HG02973 (cell line): ENCODE measurements around the gene SLC25A29.
A peak's percentile ranks its signal among the peaks of the same experiment; 100 is the strongest.
"Not testable (repeated sequence)": the region's sequence is repeated elsewhere in the genome, so short reads cannot be mapped to it uniquely, and the experiment has no call there.

Experiments used
- ATAC-seq: cut with Tn5 transposase; IDR thresholded peaks from one replicate; pipeline ENCODE4 v1.9.1; 2021; ENCODE audit warnings: moderate library complexity; ENCODE audit not compliant: unreplicated experiment

The SLC25A29 gene

GRCh38 chr14:100294963-100295330 lies 11.3 kb downstream of the SLC25A29 start:
- ATAC-seq = no peak

GRCh38 chr14:100294213-100294962 lies 11.9 kb downstream of the SLC25A29 start:
- ATAC-seq = no peak

GRCh38 chr14:100293497-100294212 lies 12.6 kb downstream of the SLC25A29 start:
- no peak for ATAC-seq

- ATAC-seq = no peak
Measured at GRCh38 chr14:100292776-100293461, 13.3 kb downstream of the SLC25A29 start.

- no peak for ATAC-seq
Measured at GRCh38 chr14:100292301-100292775, 13.9 kb downstream of the SLC25A29 start.

GRCh38 chr14:100291305-100292075 lies 14.8 kb downstream of the SLC25A29 start:
- no peak for ATAC-seq

GRCh38 chr14:100290607-100291304 lies 15.5 kb downstream of the SLC25A29 start:
- ATAC-seq = no peak

GRCh38 chr14:100289916-100290606 lies 16.2 kb downstream of the SLC25A29 start:
- no peak for ATAC-seq

- no peak for ATAC-seq
Measured at GRCh38 chr14:100288382-100289185, 17.7 kb downstream of the SLC25A29 start.

GRCh38 chr14:100287998-100288295 lies 18.3 kb downstream of the SLC25A29 start:
- not testable (repeated sequence) for ATAC-seq

GRCh38 chr14:100287202-100287997 lies 18.8 kb downstream of the SLC25A29 start:
- ATAC-seq = no peak

GRCh38 chr14:100286484-100287191 lies 19.6 kb downstream of the SLC25A29 start:
- ATAC-seq = no peak

- ATAC-seq = no peak
Measured at GRCh38 chr14:100285913-100286400, 20.3 kb downstream of the SLC25A29 start.

- ATAC-seq = peak; percentile 81
Measured at GRCh38 chr14:100285021-100285912, 21.0 kb downstream of the SLC25A29 start.

- ATAC-seq = no peak
Measured at GRCh38 chr14:100283984-100284881, 22.0 kb downstream of the SLC25A29 start.
